ENCODE measurements around the gene TMEM176B. TPM values are rescaled to one million over a fixed set of nuclear protein-coding genes. Genes with fewer than 3 reads are reported as not detected.
A peak's percentile ranks its signal among the peaks of the same experiment; 100 is the strongest.

Gene TMEM176B
- total RNA-seq, 3 donors from 2014 or later (not counting 1 experiment from before 2014, with no cell fraction given): 4.0 TPM; not detected in 2

- no peaks in the 10 kb centered on the region for H3K27me3 ChIP-seq (ENCODE audit: control insufficient read depth, insufficient read depth, low read length)
- peaks cover 2 to 5% of the 10 kb centered on the region in 2 donors for H3K9me3 Mint-ChIP-seq
- no peaks in the 10 kb centered on the region for H3K36me3 ChIP-seq (ENCODE audit: control insufficient read depth, insufficient read depth, low read length)
- peaks cover 57 to 67% of the 10 kb centered on the region in 2 donors for H3K4me1 Mint-ChIP-seq
- H3K4me3 ChIP-seq (ENCODE audit: low read length): no peak overlapping the region
- H3K9me3 ChIP-seq (ENCODE audit: control insufficient read depth, insufficient read depth, low read length): no peaks in the 10 kb centered on the region
- peaks cover 47% of the 10 kb centered on the region for H3K4me1 ChIP-seq (ENCODE audit: control insufficient read depth, insufficient read depth, low read length)
- TF ChIP-seq CTCF (IDR thresholded peaks at IDR 0.05): no peak
- WGBS (ENCODE audit: insufficient coverage): 73% methylated on average over 6 of the region's 6 CpGs
- H3K4me3 Mint-ChIP-seq: no peak overlapping the region
- no peaks in the 10 kb centered on the region for H3K36me3 Mint-ChIP-seq
- DNase-seq: peak in 1 of 2 donors; percentile 17
- H3K27me3 Mint-ChIP-seq (ENCODE audit: low read depth in 2 of 2): no peaks in the 10 kb centered on the region
- intact Hi-C loops (cut with micrococcal nuclease): loop anchor here (5.0 kb wide), 1 partner anchor 36 kb away; the partner anchor contains the start of gene GIMAP1
- peak overlapping the region; percentile 71 for H3K27ac ChIP-seq (ENCODE audit: low read length)
- peak overlapping the region; percentile 87 to 89 for H3K27ac Mint-ChIP-seq
- no peak for ATAC-seq
Observed at GRCh38 chr7:150753239-150753638, 46.9 kb downstream of the TMEM176B start.

GRCh38 chr7:150751702-150752101, 48.5 kb downstream of the TMEM176B start:
- H3K36me3 ChIP-seq (ENCODE audit: control insufficient read depth, insufficient read depth, low read length): no peaks in the 10 kb centered on the region
- H3K4me1 ChIP-seq (ENCODE audit: control insufficient read depth, insufficient read depth, low read length): peaks cover 62% of the 10 kb centered on the region
- H3K27ac ChIP-seq (ENCODE audit: low read length): no peak overlapping the region
- Mint-ChIP-seq H3K36me3 (no peaks in the 10 kb centered on the region), H3K4me3 (no peak overlapping the region), H3K27ac (no peak overlapping the region), H3K4me1 (peaks cover 68 to 78% of the 10 kb centered on the region in 2 donors), H3K9me3 (peaks cover 2 to 5% of the 10 kb centered on the region in 2 donors), H3K27me3 (ENCODE audit: low read depth in 2 of 2) (no peaks in the 10 kb centered on the region)
- intact Hi-C loops (cut with micrococcal nuclease): loop anchor here (5.0 kb wide), 1 partner anchor 34 kb away; the partner anchor contains the start of gene GIMAP1
- no peaks in the 10 kb centered on the region for H3K9me3 ChIP-seq (ENCODE audit: control insufficient read depth, insufficient read depth, low read length)
- no peak for ATAC-seq
- WGBS (ENCODE audit: insufficient coverage): 94% methylated on average over 2 of the region's 2 CpGs
- H3K4me3 ChIP-seq (ENCODE audit: low read length): no peak overlapping the region
- TF ChIP-seq CTCF (IDR thresholded peaks at IDR 0.05): no peak
- H3K27me3 ChIP-seq (ENCODE audit: control insufficient read depth, insufficient read depth, low read length): no peaks in the 10 kb centered on the region
- DNase-seq: peak in 1 of 2 donors; percentile 17

- Mint-ChIP-seq H3K9me3 (no peaks in the 10 kb centered on the region), H3K36me3 (peaks cover 13% of the 10 kb centered on the region), H3K4me1 (peaks cover 73 to 79% of the 10 kb centered on the region in 2 donors), H3K4me3 (peak overlapping the region; percentile 35), H3K27ac (peak overlapping the region; percentile 83 to 86), H3K27me3 (ENCODE audit: low read depth in 2 of 2) (no peaks in the 10 kb centered on the region)
- H3K36me3 ChIP-seq (ENCODE audit: control insufficient read depth, insufficient read depth, low read length): peaks cover 20% of the 10 kb centered on the region
- peak overlapping the region; percentile 41 for H3K27ac ChIP-seq (ENCODE audit: low read length)
- peak; percentile 65 to 87 (median 77) for ATAC-seq
- H3K27me3 ChIP-seq (ENCODE audit: control insufficient read depth, insufficient read depth, low read length): no peaks in the 10 kb centered on the region
- TF ChIP-seq CTCF (IDR thresholded peaks at IDR 0.05): no peak
- H3K4me1 ChIP-seq (ENCODE audit: control insufficient read depth, insufficient read depth, low read length): peaks cover 63% of the 10 kb centered on the region
- no peak overlapping the region for H3K4me3 ChIP-seq (ENCODE audit: low read length)
- 55% methylated on average over 3 of the region's 4 CpGs for WGBS (ENCODE audit: insufficient coverage)
- H3K9me3 ChIP-seq (ENCODE audit: control insufficient read depth, insufficient read depth, low read length): no peaks in the 10 kb centered on the region
- peak in 1 of 2 donors; percentile 64 for DNase-seq
- intact Hi-C loops (cut with micrococcal nuclease): no loop called here
Observed at GRCh38 chr7:150748376-150748775, 51.8 kb downstream of the TMEM176B start.

- ATAC-seq (no peak), DNase-seq (peak in 1 of 2 donors; percentile 57)
- Mint-ChIP-seq H3K27ac (peak overlapping the region; percentile 83 to 86), H3K27me3 (ENCODE audit: low read depth in 2 of 2) (no peaks in the 10 kb centered on the region), H3K4me1 (peaks cover 85 to 88% of the 10 kb centered on the region in 2 donors), H3K36me3 (peaks cover 28% of the 10 kb centered on the region), H3K9me3 (no peaks in the 10 kb centered on the region), H3K4me3 (peak overlapping the region; percentile 6)
- no peak for TF ChIP-seq CTCF (IDR thresholded peaks at IDR 0.05)
- Histone ChIP-seq H3K27me3 (ENCODE audit: control insufficient read depth, insufficient read depth, low read length) (no peaks in the 10 kb centered on the region), H3K36me3 (ENCODE audit: control insufficient read depth, insufficient read depth, low read length) (peaks cover 34% of the 10 kb centered on the region), H3K27ac (ENCODE audit: low read length) (peak overlapping the region; percentile 48), H3K4me1 (ENCODE audit: control insufficient read depth, insufficient read depth, low read length) (peaks cover 71% of the 10 kb centered on the region), H3K4me3 (ENCODE audit: low read length) (no peak overlapping the region), H3K9me3 (ENCODE audit: control insufficient read depth, insufficient read depth, low read length) (no peaks in the 10 kb centered on the region)
- WGBS (ENCODE audit: insufficient coverage): 92% methylated on average over 6 of the region's 6 CpGs
- intact Hi-C loops (cut with micrococcal nuclease): no loop called here
Observed at GRCh38 chr7:150746921-150747320, 53.2 kb downstream of the TMEM176B start.
